ENCODE data around the gene METTL5. TPM values are rescaled to one million over a fixed set of nuclear protein-coding genes. Genes with fewer than 3 reads are reported as not detected.

METTL5 gene
- total RNA-seq, 1 donor from 2014 or later: 48.3 TPM

GRCh38 chr2:169761970-169762292, 62.8 kb downstream of the METTL5 start:
- POLR2A ChIA-PET: no interaction called here
- H3K36me3 Mint-ChIP-seq (ENCODE audit: low read depth): no peaks in the 10 kb centered on the region
- intact Hi-C loops (cut with micrococcal nuclease): no loop called here
- ATAC-seq (ENCODE audit: low read depth) (no peak), DNase-seq (no peak)
- no peaks in the 10 kb centered on the region for H3K4me1 Mint-ChIP-seq
- no peak for TF ChIP-seq CTCF (IDR thresholded peaks at IDR 0.05)
- no peaks in the 10 kb centered on the region for H3K27me3 Mint-ChIP-seq
- H3K4me3 Mint-ChIP-seq: no peak overlapping the region
- H3K9me3 Mint-ChIP-seq: no peaks in the 10 kb centered on the region
- H3K27ac Mint-ChIP-seq: no peak overlapping the region
- CTCF ChIA-PET: no interaction called here

Other genes with a start within 250 kb of the METTL5 start
- 68.0 and 69.8 TPM in 2 replicates for gene PPIG, start 240.6 kb downstream of the METTL5 start, total RNA-seq
- not detected in 2 replicates for gene CFAP210, start 130.5 kb downstream of the METTL5 start, total RNA-seq
- 3.2 and 6.3 TPM in 2 replicates for gene PHOSPHO2, start 130.4 kb downstream of the METTL5 start, total RNA-seq
- 2.1 and 2.6 TPM in 2 replicates for gene KLHL23, start 91.1 kb downstream of the METTL5 start, total RNA-seq
- 94.7 and 100 TPM in 2 replicates for gene SSB, start 26.0 kb downstream of the METTL5 start, total RNA-seq
- 29.4 and 35.6 TPM in 2 replicates for gene UBR3, start 2.5 kb upstream of the METTL5 start, total RNA-seq

Measured in activated B cell treated with CpG ODN at 0.5 μM for 24 hours (primary cell).